HEK293T (cell line): ENCODE data around the gene DNAJA4.

Experiments
- FOXM1 ChIP-seq: fragments of 450-650 bp; IDR thresholded peaks from 2 replicates; pipeline ENCODE4 v1.6.1; 2017; ENCODE audit warnings: mild to moderate bottlenecking, borderline replicate concordance
- HDGF ChIP-seq: fragments of 450-650 bp; IDR thresholded peaks from 2 replicates; pipeline ENCODE4 v1.6.1; 2017; ENCODE audit warnings: antibody characterized with exemption, borderline replicate concordance
- ZNF384 ChIP-seq: fragments of 450-650 bp; IDR thresholded peaks from 2 replicates; pipeline ENCODE4 v1.6.1; 2016

DNA sequence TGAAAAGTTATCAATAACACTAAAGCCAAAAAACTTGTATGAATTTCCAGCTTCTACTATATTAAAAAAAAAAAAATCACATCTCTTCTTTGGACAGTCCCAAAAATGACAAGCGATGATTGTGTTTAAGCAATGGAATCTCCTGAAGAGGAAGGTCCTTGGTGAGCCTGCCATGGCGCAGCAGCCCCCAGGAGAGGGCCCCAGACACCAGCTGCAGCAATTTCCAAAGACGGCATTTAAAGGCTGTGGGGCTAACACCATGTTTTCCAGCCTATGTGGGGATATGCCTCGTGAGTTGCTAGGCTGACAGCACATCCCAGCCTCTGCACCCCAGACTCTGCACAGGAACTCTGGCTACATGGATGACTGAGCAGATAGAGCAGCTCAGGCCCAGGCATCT is 20.4 kb downstream of the DNAJA4 start:
- TF ChIP-seq HDGF (no peak), ZNF384 (no peak), FOXM1 (no peak)
